ENCODE measurements around the gene OBP2A. TPM values are rescaled to one million over a fixed set of nuclear protein-coding genes. Genes with fewer than 3 reads are reported as not detected.

The OBP2A gene
- total and polyA plus RNA-seq, 8 donors = not detected

GRCh38 chr9:135592625-135593024 is 46.7 kb downstream of the OBP2A start:
- peak in 1 of 6 donors; percentile 44 for DNase-seq

GRCh38 chr9:135596211-135596610 is 50.3 kb downstream of the OBP2A start:
- TF ChIP-seq CTCF (IDR thresholded peaks at IDR 0.05) = no peak
- H3K4me3 ChIP-seq = no peak overlapping the region
- no peak overlapping the region for H3K27ac ChIP-seq
- H3K4me1 ChIP-seq = no peaks in the 10 kb centered on the region
- DNase-seq (no peak), ATAC-seq (no peak), FAIRE-seq (no peak)
- peaks cover 0 to 13% (median 0%) of the 10 kb centered on the region in 4 donors for H3K27me3 ChIP-seq
- H3K36me3 ChIP-seq = no peaks in the 10 kb centered on the region
- 46 to 55% methylated on average over 2 of the region's 2 CpGs for WGBS, 2 donors
- H3K9me3 ChIP-seq = no peaks in the 10 kb centered on the region
- intact Hi-C loops (cut with DNase I) = no loop called here

More at GRCh38 chr9:135592625-135593024, 46.7 kb downstream of the OBP2A start:
- peaks cover 0 to under 1% (median 0%) of the 10 kb centered on the region in 4 donors for H3K27me3 ChIP-seq
- no peak for ATAC-seq
- no peak overlapping the region for H3K27ac ChIP-seq
- H3K4me3 ChIP-seq = no peak overlapping the region
- no peak for FAIRE-seq
- H3K9me3 ChIP-seq = no peaks in the 10 kb centered on the region
- no peak for TF ChIP-seq CTCF (IDR thresholded peaks at IDR 0.05)
- H3K4me1 ChIP-seq = no peaks in the 10 kb centered on the region
- 59 to 72% methylated on average over 12 of the region's 13 CpGs for WGBS, 2 donors
- intact Hi-C loops (cut with DNase I) = no loop called here
- no peaks in the 10 kb centered on the region for H3K36me3 ChIP-seq

Other genes starting within 250 kb of the OBP2A start
- 10 to 100 TPM in 5 of 6 donors, 1 to 10 TPM in 1; 9.4 to 20.0 (median 12.1) TPM for gene PPP1R26, start 66.3 kb upstream of the OBP2A start, total RNA-seq
- gene PPP1R26, start 66.3 kb upstream of the OBP2A start, polyA plus RNA-seq = 10 to 100 TPM; 12.9 to 14.9 TPM
- gene MRPS2, start 45.4 kb upstream of the OBP2A start, total RNA-seq = 10 to 100 TPM; 16.0 to 22.4 (median 18.8) TPM
- 10 to 100 TPM; 30.3 to 34.9 TPM for gene MRPS2, start 45.4 kb upstream of the OBP2A start, polyA plus RNA-seq
- not detected for gene LCN1, start 24.7 kb upstream of the OBP2A start, total RNA-seq
- not detected for gene LCN1, start 24.7 kb upstream of the OBP2A start, polyA plus RNA-seq
- not detected for gene PAEP, start 15.6 kb downstream of the OBP2A start, total RNA-seq
- not detected for gene PAEP, start 15.6 kb downstream of the OBP2A start, polyA plus RNA-seq
- gene GLT6D1, start 93.4 kb downstream of the OBP2A start, total RNA-seq = not detected
- gene GLT6D1, start 93.4 kb downstream of the OBP2A start, polyA plus RNA-seq = under 1 TPM in 1 of 2 donors, not detected in 1; 0.07 TPM
- not detected for gene LCN9, start 117.2 kb downstream of the OBP2A start, total RNA-seq
- not detected for gene LCN9, start 117.2 kb downstream of the OBP2A start, polyA plus RNA-seq
- gene SOHLH1, start 153.4 kb downstream of the OBP2A start, total RNA-seq = not detected
- gene SOHLH1, start 153.4 kb downstream of the OBP2A start, polyA plus RNA-seq = under 1 TPM in 1 of 2 donors, not detected in 1; 0.31 TPM
- under 1 TPM; 0.05 to 0.28 (median 0.09) TPM for gene KCNT1, start 156.1 kb downstream of the OBP2A start, total RNA-seq
- gene KCNT1, start 156.1 kb downstream of the OBP2A start, polyA plus RNA-seq = 1 to 10 TPM in 1 of 2 donors, under 1 TPM in 1; 0.46 to 1.1 TPM

Measured in pancreas (tissue), 10 donors.